Measurements from ENCODE around the gene SHOC2.

The SHOC2 gene

GRCh38 chr10:111034598-111035310 lies 115.3 kb downstream of the SHOC2 start:
- Histone ChIP-seq H3K36me3 (ENCODE audit: insufficient read depth, low read length) (no peaks in the 10 kb centered on the region), H3K4me1 (ENCODE audit: insufficient read depth, low read length) (no peaks in the 10 kb centered on the region), H3K27ac (ENCODE audit: low read depth, low read length) (no peak overlapping the region), H3K9ac (ENCODE audit: low read length) (no peak overlapping the region), H3K9me3 (ENCODE audit: low read length) (peaks cover under 1% of the 10 kb centered on the region), H3K4me3 (ENCODE audit: low read depth in 1 of 2, low read length in 2 of 2) (no peak overlapping the region), H3K27me3 (ENCODE audit: control insufficient read depth in 1 of 2, insufficient read depth in 2 of 2, low read length in 2 of 2) (no peaks in the 10 kb centered on the region)

DNA sequence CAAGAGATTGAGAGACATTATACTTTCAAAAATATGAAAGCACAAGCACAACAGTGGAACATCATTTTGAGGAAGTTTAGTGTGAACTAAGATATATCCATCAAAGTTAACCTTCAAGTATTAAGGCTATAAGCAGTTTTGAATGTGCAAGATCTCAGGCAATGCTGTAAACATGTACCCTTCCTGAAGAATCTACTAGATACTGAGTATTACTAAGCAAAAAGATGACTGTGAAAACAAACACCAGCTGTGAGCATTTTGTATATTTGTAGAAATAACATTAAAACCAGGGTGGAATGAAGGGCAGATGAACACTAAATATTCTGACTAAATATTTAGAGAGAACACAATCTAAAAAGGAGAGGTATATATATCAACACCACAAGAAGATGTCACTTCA lies 116.1 kb downstream of the SHOC2 start:
- Histone ChIP-seq H3K27me3 (ENCODE audit: control insufficient read depth in 1 of 2, insufficient read depth in 2 of 2, low read length in 2 of 2) (no peaks in the 10 kb centered on the region), H3K4me1 (ENCODE audit: insufficient read depth, low read length) (no peaks in the 10 kb centered on the region), H3K9me3 (ENCODE audit: low read length) (peaks cover 5% of the 10 kb centered on the region), H3K27ac (ENCODE audit: low read depth, low read length) (no peak overlapping the region), H3K36me3 (ENCODE audit: insufficient read depth, low read length) (no peaks in the 10 kb centered on the region), H3K4me3 (ENCODE audit: low read depth in 1 of 2, low read length in 2 of 2) (no peak overlapping the region), H3K9ac (ENCODE audit: low read length) (no peak overlapping the region)

DNA sequence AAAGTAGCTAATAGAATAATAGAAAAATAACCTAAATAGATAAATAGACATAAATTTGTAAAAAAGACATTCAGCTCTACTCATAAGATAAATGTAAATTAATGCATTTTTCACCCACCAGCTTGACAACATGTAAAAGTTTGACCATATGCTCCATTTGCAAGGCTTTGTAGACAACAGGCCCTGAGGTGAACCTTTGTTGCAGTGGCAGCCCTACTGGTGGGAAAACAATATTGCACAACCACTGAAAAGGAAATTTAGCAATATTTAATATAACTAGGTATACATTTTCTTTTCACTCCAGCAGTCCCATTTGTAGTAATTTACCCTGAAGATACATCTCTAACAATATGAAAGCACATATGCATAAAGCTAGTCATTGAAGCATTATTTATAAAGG lies 118.5 kb downstream of the SHOC2 start:
- no peaks in the 10 kb centered on the region for H3K27me3 ChIP-seq (ENCODE audit: control insufficient read depth in 1 of 2, insufficient read depth in 2 of 2, low read length in 2 of 2)
- no peaks in the 10 kb centered on the region for H3K36me3 ChIP-seq (ENCODE audit: insufficient read depth, low read length)
- no peak overlapping the region for H3K27ac ChIP-seq (ENCODE audit: low read depth, low read length)
- no peaks in the 10 kb centered on the region for H3K4me1 ChIP-seq (ENCODE audit: insufficient read depth, low read length)
- peaks cover 5% of the 10 kb centered on the region for H3K9me3 ChIP-seq (ENCODE audit: low read length)
- H3K4me3 ChIP-seq (ENCODE audit: low read depth in 1 of 2, low read length in 2 of 2) = no peak overlapping the region
- no peak overlapping the region for H3K9ac ChIP-seq (ENCODE audit: low read length)

DNA sequence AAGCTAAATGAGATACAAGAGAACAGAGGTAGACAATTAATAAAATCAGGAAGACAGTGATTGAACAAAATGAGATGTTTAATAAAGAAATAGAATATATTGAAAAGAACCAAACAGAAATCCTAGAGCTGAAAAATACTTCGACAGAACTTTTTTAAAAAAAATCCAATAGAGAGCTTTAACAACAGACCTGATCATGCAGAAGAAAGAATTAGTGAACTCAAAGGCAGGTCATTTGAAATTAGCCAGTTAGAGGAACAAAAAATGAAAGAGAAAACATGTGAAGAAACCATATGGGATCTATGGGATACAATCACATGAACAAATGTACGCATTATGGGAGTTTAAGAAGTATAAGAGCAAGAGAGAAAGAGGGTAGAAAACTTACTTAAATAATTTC lies 120.1 kb downstream of the SHOC2 start:
- no peak overlapping the region for H3K27ac ChIP-seq (ENCODE audit: low read depth, low read length)
- no peaks in the 10 kb centered on the region for H3K36me3 ChIP-seq (ENCODE audit: insufficient read depth, low read length)
- H3K9ac ChIP-seq (ENCODE audit: low read length) = no peak overlapping the region
- no peaks in the 10 kb centered on the region for H3K4me1 ChIP-seq (ENCODE audit: insufficient read depth, low read length)
- H3K27me3 ChIP-seq (ENCODE audit: control insufficient read depth in 1 of 2, insufficient read depth in 2 of 2, low read length in 2 of 2) = no peaks in the 10 kb centered on the region
- H3K4me3 ChIP-seq (ENCODE audit: low read depth in 1 of 2, low read length in 2 of 2) = no peak overlapping the region
- peaks cover 5% of the 10 kb centered on the region for H3K9me3 ChIP-seq (ENCODE audit: low read length)

DNA sequence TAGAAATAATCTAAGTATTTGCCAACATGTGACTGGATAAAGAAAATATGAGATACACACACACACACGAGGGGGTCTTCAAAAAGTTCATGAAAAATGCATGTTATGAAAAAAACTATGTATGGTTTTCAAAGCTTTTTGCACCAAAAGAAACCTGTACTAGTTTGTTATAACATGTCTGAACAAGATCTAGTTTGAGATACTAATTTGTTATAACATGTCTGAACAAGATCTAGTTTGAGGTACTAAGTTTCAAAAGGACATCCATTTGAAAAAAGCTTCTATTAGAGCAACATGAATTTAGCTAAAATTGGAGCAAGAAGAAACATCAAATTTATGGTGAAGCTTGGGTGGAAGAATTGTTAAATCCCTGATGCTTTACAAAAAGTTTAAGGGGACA lies 137.6 kb downstream of the SHOC2 start:
- no peak overlapping the region for H3K27ac ChIP-seq (ENCODE audit: low read depth, low read length)
- H3K36me3 ChIP-seq (ENCODE audit: insufficient read depth, low read length) = no peaks in the 10 kb centered on the region
- H3K9me3 ChIP-seq (ENCODE audit: low read length) = no peaks in the 10 kb centered on the region
- H3K9ac ChIP-seq (ENCODE audit: low read length) = no peak overlapping the region
- no peaks in the 10 kb centered on the region for H3K4me1 ChIP-seq (ENCODE audit: insufficient read depth, low read length)
- H3K27me3 ChIP-seq (ENCODE audit: control insufficient read depth in 1 of 2, insufficient read depth in 2 of 2, low read length in 2 of 2) = no peaks in the 10 kb centered on the region
- no peak overlapping the region for H3K4me3 ChIP-seq (ENCODE audit: low read depth in 1 of 2, low read length in 2 of 2)

Data from muscle layer of colon (tissue), 2 donors.